ENCODE results near the gene RBM42. TPM values are rescaled to one million over a fixed set of nuclear protein-coding genes. Genes with fewer than 3 reads are reported as not detected.

RBM42 gene
- total and polyA plus RNA-seq, 2 of the 13 experiments (the other 11 are each of a cell fraction or from before 2014, with no cell fraction given), result 27.2 to 55.3 TPM

GRCh38 chr19:35648017-35648961, 19.5 kb downstream of the RBM42 start, which contains the start of gene COX6B1 (continued):
- TF ChIP-seq, protein P1, sequence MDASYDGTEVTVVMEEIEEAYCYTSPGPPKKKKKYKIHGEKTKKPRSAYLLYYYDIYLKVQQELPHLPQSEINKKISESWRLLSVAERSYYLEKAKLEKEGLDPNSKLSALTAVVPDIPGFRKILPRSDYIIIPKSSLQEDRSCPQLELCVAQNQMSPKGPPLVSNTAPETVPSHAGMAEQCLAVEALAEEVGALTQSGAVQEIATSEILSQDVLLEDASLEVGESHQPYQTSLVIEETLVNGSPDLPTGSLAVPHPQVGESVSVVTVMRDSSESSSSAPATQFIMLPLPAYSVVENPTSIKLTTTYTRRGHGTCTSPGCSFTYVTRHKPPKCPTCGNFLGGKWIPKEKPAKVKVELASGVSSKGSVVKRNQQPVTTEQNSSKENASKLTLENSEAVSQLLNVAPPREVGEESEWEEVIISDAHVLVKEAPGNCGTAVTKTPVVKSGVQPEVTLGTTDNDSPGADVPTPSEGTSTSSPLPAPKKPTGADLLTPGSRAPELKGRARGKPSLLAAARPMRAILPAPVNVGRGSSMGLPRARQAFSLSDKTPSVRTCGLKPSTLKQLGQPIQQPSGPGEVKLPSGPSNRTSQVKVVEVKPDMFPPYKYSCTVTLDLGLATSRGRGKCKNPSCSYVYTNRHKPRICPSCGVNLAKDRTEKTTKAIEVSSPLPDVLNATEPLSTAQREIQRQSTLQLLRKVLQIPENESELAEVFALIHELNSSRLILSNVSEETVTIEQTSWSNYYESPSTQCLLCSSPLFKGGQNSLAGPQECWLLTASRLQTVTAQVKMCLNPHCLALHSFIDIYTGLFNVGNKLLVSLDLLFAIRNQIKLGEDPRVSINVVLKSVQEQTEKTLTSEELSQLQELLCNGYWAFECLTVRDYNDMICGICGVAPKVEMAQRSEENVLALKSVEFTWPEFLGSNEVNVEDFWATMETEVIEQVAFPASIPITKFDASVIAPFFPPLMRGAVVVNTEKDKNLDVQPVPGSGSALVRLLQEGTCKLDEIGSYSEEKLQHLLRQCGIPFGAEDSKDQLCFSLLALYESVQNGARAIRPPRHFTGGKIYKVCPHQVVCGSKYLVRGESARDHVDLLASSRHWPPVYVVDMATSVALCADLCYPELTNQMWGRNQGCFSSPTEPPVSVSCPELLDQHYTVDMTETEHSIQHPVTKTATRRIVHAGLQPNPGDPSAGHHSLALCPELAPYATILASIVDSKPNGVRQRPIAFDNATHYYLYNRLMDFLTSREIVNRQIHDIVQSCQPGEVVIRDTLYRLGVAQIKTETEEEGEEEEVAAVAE (CRISPR knock-in tag; IDR thresholded peaks at IDR 0.05; ENCODE audit: borderline replicate concordance), result 0 out of 2 replicates have a peak, but pooled peaks have one; percentile 34
- TF ChIP-seq SRSF1 (optimal IDR thresholded peaks at IDR 0.05; ENCODE audit: low read depth, low read length) (no peak), NFYB (CRISPR knock-in tag; IDR thresholded peaks at IDR 0.05) (peak; percentile 95), POLR2AphosphoS5 (IDR thresholded peaks at IDR 0.05; ENCODE audit: low read depth, low read length) (peak; percentile 98), HDAC1 (CRISPR knock-in tag; IDR thresholded peaks at IDR 0.05) (peak; percentile 43; the same call in 1 of the 2 replicates), PHF5A (CRISPR knock-in tag; IDR thresholded peaks at IDR 0.05; ENCODE audit: low read depth, unreplicated experiment) (no peak), DR1 (CRISPR knock-in tag; IDR thresholded peaks at IDR 0.05) (peak; percentile 63; the same call in 1 of the 2 replicates), CAMTA2 (CRISPR knock-in tag; IDR thresholded peaks at IDR 0.05; ENCODE audit: borderline replicate concordance) (no peak), HOMEZ (CRISPR knock-in tag; IDR thresholded peaks at IDR 0.05; ENCODE audit: low read depth) (no peak), TBL1XR1 (IDR thresholded peaks at IDR 0.05; ENCODE audit: borderline replicate concordance, low read length, partially characterized antibody) (peak; percentile 18), MIXL1 (CRISPR knock-in tag; IDR thresholded peaks at IDR 0.05) (0 out of 2 replicates have a peak, but pooled peaks have one; percentile 13)
- TF ChIP-seq, protein P2, sequence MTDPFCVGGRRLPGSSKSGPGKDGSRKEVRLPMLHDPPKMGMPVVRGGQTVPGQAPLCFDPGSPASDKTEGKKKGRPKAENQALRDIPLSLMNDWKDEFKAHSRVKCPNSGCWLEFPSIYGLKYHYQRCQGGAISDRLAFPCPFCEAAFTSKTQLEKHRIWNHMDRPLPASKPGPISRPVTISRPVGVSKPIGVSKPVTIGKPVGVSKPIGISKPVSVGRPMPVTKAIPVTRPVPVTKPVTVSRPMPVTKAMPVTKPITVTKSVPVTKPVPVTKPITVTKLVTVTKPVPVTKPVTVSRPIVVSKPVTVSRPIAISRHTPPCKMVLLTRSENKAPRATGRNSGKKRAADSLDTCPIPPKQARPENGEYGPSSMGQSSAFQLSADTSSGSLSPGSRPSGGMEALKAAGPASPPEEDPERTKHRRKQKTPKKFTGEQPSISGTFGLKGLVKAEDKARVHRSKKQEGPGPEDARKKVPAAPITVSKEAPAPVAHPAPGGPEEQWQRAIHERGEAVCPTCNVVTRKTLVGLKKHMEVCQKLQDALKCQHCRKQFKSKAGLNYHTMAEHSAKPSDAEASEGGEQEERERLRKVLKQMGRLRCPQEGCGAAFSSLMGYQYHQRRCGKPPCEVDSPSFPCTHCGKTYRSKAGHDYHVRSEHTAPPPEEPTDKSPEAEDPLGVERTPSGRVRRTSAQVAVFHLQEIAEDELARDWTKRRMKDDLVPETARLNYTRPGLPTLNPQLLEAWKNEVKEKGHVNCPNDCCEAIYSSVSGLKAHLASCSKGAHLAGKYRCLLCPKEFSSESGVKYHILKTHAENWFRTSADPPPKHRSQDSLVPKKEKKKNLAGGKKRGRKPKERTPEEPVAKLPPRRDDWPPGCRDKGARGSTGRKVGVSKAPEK (CRISPR knock-in tag; IDR thresholded peaks at IDR 0.05; ENCODE audit: borderline replicate concordance), result no peak
